Kidney capillary endothelial cell (primary cell): ENCODE measurements around the gene CYP27B1.
"Not testable (repeated sequence)": the region's sequence is repeated elsewhere in the genome, so short reads cannot be mapped to it uniquely, and the experiment has no call there.

Source experiments
- DNase-seq: peaks from one replicate; pipeline ENCODE4 v3.0.0-alpha.2; 2018; ENCODE audit warnings: low spot score

CYP27B1 gene

GRCh38 chr12:57722716-57723629, 43.9 kb downstream of the CYP27B1 start:
- no peak for DNase-seq

- not testable (repeated sequence) for DNase-seq
Measured at GRCh38 chr12:57721846-57722608, 44.9 kb downstream of the CYP27B1 start.

- DNase-seq: no peak
Measured at GRCh38 chr12:57720606-57721595, 46.0 kb downstream of the CYP27B1 start.

GRCh38 chr12:57719777-57720605, 46.9 kb downstream of the CYP27B1 start:
- no peak for DNase-seq

GRCh38 chr12:57718641-57719528, 48.0 kb downstream of the CYP27B1 start:
- DNase-seq: no peak

GRCh38 chr12:57717846-57718640, 48.8 kb downstream of the CYP27B1 start:
- DNase-seq: no peak

GRCh38 chr12:57717131-57717530, 49.7 kb downstream of the CYP27B1 start:
- DNase-seq: no peak

- DNase-seq: no peak
Measured at GRCh38 chr12:57716305-57716704, 50.6 kb downstream of the CYP27B1 start.

GRCh38 chr12:57715786-57716185, 51.1 kb downstream of the CYP27B1 start:
- no peak for DNase-seq

GRCh38 chr12:57715036-57715748, 51.7 kb downstream of the CYP27B1 start:
- not testable (repeated sequence) for DNase-seq

- DNase-seq: no peak
Measured at GRCh38 chr12:57713209-57713608, 53.7 kb downstream of the CYP27B1 start.

- DNase-seq: no peak
Measured at GRCh38 chr12:57712701-57713100, 54.2 kb downstream of the CYP27B1 start.
